NCI-H2196 (cell line): ENCODE data around the gene PTGES.
"Not testable (repeated sequence)": the region's sequence is repeated elsewhere in the genome, so short reads cannot be mapped to it uniquely, and the experiment has no call there.

Source experiments
- DNase-seq: peaks from one replicate; lab custom pipeline; 2025; ENCODE audit not compliant: unreplicated experiment; lab: John Stamatoyannopoulos, UW

The PTGES gene

DNA sequence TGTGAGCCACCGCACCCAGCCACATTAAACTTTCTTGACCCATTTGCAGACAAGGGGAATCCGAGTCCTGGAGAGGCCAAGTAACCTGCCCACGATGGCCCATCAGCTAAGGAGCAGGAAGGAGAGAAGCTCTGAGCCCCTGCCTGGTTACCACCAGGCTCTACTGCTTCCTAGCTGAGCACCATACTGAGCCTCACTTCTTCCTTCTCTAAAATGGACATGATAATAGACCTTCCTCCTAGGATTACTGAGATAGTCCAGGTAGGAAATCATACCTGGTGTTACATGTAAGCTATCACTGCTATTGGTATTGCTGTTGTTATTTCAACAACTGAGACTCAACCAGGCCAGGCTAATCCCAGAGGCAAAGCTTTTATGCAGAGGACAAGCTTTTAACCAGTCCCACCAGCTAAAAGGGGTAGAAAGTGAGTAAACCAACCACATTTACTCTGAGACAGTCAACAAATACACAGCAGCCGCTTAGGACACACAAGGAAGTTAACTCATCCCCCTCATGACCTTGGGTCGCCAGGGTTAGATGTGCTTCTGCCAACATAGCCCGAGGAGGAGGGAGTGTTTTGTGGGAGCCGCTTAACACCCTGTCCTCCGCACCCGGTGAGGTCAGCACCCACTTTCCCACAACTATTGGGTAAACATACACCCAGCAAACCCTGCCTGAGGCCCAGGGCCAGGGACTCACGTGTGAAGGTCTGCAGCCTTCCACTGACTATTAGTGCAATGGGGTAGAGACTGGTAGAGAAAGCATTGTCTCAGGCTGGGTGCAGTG, 20.6 kb upstream of the PTGES start:
- DNase-seq = no peak

DNA sequence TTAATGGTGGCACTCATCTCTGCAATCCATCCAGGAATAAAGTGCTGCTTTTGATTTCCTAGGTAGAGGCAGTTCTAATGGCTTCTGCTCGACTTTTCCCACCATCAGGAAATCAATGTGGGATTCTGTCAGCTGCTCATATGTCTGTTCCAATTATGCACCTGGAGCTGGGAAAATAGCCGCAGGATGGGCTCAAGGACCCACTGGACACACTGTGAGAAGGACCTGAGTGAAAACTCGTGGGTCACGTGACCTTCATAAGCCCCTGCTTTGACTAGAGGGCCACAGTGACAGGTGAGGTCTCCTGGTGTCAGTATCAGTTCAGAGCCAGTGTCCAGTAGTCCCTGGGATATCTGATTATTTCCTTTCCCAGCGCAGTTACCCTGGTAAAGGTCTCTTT, 17.9 kb upstream of the PTGES start:
- DNase-seq = no peak

- DNase-seq = no peak
These were observed 16.8 kb upstream of the PTGES start for GRCh38 chr9:129769669-129770068.

- no peak for DNase-seq
These were observed 15.6 kb upstream of the PTGES start for GRCh38 chr9:129768486-129768885.

GRCh38 chr9:129765764-129766317, 13.0 kb upstream of the PTGES start:
- no peak for DNase-seq

DNA sequence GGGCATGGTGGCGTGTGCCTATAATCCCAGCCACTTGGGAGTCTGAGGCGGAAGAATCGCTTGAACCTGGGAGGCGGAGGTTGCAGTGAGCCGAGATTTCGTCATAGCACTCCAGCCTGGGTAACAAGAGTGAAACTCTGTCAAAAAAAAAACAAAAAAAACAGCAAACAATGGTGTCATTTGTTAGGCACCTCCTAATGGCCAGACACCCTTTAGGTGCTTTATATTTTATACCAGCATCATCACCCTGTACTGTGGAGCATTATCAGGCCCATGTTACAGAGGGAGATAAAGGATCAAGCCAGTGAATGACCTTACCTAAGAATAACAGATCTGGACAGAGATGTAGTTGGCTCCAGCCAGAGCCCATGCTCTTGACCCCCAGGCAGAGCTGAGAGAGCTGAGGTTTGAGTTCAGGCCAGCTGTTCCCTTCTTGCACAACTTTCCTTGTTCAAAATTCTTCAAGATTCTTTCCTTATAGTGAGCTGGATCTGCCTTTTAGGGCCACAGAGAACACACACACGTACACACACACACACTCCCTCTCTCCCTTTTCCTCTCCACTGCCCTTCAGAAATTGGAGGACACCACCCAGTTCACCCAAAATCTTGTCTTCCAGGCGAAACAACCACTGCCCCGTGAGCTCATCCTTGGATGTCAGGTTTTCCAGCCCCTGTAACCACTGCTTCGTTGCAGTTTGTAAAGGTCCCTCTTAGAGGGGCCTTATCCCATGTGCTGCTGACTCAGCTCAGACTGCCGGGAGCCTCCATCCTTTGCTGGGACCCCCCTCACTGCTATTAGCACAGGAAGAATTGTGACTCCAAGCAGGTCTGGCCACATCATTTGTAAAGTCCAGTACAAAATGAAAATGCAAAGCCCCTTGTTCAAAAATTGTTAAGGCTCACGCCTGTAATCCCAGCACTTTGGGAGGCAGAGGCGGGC, 10.4 kb upstream of the PTGES start:
- DNase-seq = no peak

GRCh38 chr9:129762370-129762984, 9.6 kb upstream of the PTGES start:
- not testable (repeated sequence) for DNase-seq

DNA sequence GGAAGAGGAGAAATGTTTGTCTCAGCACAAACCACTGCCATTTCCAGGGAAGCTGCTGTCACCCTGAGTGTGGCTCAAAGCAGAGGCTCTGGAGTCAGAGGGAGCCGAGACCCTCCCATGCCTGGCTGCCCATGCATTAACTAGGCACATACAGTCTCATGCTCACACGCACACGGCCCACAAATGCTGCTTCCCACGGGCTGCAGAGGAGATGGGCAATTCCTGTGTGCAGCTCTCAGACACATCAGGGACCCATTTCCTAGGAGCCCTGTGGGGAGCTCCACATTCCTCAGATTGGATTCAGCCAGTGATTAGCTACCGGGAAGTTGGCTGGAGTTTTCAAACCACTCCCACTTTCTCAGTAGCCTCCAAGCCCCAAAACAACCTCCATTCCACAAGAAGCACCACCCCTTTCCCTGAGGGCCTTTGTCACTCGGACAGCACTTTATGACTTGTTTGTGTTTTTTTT, 9.1 kb upstream of the PTGES start:
- peak; percentile 18 for DNase-seq

DNA sequence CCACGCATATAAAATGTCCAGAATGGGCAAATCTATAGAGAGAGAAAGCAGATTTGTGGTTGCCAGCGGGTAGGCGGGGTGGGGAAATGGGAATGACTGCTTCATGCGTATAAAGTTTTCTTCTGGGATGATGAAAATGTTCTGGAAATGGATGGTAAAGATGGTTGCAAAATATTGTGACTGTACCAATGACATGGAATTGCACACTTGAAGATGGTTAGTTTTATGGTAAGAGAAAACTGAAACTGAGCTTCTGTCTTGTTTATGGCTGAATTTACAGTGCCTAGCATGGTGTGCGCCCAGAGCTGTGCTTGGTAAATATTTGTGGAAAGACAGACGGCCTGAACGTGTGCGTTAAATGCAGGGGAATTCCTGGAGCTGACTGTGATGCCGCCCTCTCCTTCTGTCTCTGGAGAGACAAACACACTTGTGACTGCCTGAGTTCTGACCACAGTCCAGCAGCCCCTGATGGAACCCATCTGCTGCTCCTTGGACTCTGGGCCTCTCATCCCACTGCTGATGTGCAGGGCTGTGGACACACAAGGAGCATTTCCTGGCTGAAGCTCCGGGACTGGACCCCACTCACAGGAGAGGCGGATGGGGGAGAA, 8.6 kb upstream of the PTGES start:
- no peak for DNase-seq

DNA sequence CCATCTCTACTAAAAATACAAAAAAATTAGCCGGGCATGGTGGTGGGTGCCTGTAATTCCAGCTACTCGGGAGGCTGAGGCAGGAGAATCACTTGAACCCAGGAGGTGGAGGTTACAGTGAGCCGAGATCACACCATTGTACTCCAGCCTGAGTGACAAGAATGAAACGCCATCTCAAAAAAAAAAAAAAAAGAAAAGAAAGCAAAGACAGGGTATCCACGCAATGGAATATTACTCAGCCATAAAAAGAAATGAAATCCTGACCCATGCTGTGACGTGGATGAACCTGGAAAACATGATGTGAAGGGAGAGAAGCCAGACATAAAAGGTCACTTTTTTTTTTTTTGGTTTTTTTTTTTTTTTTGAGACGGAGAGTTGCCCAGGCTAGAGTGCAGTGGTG, 7.9 kb upstream of the PTGES start:
- not testable (repeated sequence) for DNase-seq

- DNase-seq = no peak
These were observed 7.1 kb upstream of the PTGES start for GRCh38 chr9:129759804-129760502.

- no peak for DNase-seq
These were observed 6.5 kb upstream of the PTGES start for GRCh38 chr9:129759319-129759718.

DNA sequence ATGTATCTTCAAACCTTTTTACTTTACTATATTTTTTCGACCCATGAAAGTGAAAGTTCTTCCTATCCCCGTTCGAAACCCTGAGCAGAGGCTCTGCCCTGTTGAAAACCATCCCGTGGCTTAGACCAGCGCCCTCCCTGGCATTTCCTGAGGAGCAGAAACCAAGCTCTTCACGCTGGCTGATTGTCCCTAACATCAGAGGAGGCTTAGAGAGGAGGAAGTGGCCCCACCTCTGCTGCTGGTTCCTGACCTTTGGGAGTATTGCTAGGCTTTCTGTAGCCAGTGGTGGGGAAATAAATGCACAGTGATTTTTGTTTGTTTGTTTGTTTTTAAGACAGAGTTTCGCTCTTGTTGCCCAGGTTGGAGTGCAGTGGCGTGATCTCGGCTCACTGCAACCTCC, 4.2 kb upstream of the PTGES start:
- DNase-seq = no peak

- DNase-seq = no peak
These were observed 3.3 kb upstream of the PTGES start for GRCh38 chr9:129756191-129756590.

DNA sequence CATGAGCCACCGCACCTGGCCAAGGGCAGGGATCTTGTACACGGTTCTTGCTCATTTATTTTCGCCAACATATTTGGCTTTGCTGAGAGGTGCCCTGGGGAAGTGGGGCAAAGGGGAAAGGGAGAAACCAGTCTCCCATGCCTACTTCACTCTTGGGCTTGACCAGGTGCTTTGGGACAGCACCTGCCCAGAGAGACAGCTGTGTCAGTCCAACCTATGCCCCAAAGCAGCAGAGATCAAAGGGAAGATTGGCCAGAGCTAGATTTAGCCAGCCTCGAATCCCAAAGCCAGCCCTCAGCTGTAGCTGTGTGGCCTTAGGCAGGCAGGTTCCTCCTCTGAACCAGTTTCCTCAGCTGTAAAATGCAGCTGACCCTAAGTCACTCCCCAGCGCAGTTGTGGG, 2.3 kb upstream of the PTGES start:
- DNase-seq = no peak

DNA sequence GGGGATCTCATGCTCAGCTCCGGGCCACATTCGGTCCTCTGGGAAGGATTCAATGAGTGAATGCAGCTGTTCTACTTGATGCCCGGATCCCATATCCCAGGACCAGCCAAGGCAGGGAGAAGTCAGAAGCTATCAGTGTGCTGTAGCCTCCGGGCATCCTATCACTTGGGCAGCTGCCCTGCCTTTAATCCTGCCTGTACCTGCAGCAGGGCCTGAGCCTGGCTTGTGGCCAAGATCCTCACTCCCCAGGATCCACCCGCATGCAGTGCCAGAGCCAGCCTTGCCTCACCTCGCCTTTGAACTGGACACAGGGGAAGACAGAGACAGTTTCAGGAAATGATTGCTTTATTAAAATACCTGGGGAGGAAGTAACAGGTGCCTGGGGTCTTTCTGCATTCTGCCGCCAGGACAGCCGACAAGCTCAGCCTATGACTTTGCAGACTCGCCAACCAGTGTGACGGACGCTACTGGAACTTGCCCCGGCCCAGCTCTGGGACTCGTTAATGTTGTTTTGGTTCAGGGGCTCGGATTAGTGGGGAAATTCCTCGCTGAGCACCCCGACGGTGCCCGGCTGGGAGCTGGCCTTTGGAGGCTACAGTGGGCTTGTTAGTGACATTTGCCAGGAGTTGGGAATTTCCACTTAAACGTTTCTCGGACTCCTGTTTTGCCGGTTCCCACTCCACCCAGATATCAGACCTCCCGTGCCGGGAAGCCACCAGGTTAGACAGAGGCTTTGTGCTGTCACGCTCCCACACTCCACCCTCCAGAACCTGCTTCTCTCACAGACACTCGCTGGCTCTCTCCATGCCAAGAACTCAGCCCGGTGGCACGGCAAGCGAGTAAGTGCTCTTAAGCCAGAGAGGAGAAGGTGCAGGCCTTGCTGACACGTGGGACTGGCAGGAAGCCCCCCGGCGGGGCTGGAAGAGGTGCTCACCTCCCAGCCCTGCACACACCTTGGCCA, 721 bp downstream of the PTGES start:
- DNase-seq = peak; percentile 77

DNA sequence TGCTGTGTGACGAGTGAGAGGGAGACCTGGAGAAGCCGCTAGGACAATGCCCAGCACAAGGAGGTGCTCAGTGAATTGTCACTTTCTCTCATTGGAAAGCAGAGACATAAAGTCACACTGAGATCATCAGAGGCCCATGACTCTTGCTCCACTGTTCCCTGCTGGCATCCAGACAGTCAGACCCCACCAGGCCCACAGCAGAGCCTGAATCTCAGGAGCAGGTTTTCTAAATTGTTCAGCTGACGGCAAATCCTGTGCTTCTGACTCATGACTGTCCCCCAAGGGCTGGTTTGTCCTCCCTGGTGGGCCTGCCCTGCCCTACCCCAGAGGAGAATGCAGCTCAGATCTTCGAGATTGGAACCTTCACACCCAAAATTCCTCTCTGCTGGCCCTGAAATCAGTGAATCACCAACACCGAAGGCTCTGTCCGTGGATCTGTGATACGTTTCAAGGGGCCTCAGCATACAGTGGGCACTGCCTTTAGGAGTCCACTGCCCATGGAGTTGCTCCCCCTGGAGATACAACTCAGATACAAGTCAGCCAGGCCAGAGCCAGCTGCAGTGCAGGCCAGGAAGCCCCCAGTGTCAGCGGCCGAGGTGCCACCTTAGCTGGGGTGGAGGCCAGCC, 2.7 kb downstream of the PTGES start:
- no peak for DNase-seq

- DNase-seq = no peak
These were observed 3.3 kb downstream of the PTGES start for GRCh38 chr9:129749575-129749974.

- DNase-seq = not testable (repeated sequence)
These were observed 3.8 kb downstream of the PTGES start for GRCh38 chr9:129749052-129749451.
